HG02852 (cell line): ENCODE results near the gene ADAMTS12.

Experiments used
- ATAC-seq: cut with Tn5 transposase; IDR thresholded peaks from one replicate; pipeline ENCODE4 v1.9.1; 2021; ENCODE audit warnings: mild to moderate bottlenecking, moderate library complexity; ENCODE audit not compliant: unreplicated experiment

Gene ADAMTS12

DNA sequence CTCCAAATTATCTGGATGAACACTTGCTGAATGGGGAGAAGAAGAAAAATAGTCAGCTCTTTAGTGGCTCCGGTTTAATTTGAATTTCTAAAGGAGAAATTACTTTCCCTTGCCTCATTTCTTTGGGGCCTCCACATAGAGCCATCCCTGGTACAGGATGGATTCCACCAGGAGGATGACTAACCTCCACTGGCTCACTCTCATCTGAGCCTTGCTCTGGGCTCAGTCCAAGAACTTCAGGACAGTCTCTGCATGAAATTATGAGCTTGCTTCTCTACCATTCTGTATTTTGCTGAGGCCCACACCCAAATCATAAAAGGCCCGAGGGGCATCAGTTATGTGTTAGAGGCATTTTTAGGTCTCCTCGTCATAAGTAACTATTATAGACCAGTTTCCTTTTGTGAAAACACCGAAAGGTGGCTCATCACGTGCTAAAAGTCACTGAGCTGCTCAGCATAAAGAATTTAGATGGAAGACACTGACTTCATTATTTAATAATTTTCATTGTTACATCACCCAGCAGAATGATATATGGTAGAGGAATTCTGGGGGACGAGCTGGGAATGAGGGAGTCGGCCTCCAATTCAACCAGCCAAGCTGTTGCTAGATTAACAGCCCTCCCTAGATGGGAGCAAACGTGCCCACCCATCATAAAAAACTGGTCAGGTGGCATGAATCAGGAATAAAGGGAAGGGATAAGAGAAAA is 228.9 kb downstream of the ADAMTS12 start:
- no peak for ATAC-seq

DNA sequence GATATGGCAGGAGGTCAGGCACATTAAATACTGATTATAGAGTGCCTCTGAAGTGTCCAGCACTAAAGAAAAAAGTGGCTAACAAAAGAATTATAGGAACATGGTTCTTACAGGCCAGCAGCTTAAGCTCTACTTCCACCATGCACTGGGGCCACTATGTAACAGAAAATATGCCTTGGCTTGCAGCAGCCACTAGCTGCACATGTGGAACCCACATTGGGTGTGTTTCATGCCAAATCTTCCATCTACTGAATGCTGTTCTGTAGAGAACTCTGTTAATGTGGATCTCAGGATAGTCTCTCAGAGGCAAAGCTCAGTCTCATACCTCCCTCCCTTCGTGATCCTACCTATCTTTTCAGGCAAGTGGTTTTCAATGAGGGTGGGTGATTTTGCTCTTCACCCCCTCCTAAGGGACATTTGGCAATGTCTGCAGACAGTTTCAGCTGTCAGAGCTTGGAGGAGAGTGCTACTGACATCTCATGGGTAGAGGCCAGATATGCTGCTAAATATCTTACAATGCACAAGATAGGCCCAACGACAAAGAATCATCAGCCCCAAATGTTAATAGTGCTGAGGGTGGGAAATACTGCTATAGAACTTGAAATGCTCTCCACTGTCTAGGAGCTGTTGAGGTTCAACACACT is 232.1 kb downstream of the ADAMTS12 start:
- ATAC-seq: no peak

DNA sequence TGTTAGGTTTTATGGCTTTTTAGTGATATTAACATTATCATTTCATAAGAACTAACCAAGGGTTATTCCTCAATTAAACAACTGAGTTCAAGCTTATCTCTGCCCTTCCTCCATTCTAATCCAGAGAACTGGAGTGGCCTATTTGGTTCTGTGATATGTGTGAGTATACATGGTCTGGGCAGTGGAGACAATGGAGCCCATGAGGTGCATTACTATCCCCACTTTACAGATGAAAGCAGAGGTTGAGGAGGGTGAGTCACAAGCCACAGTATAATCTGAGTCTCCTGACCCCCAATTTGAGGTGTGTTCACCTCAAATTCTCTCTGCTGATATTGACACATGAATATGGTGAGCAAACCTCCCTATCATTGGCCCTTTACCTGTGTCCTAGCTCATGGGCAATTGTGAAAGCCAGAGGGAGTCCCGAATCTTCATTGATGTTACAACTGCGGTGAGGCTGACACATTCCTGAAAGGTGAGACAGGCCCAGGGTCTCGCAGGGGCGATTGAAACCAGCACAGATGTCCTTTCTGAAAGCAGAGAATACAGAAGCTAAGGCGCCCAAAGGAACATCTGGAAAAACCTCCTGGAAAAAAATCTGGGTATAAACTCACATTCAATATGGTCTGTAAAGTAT is 233.9 kb downstream of the ADAMTS12 start:
- ATAC-seq: no peak

- no peak for ATAC-seq
Observed at GRCh38 chr5:33657176-33657575, 234.6 kb downstream of the ADAMTS12 start.

- no peak for ATAC-seq
Observed at GRCh38 chr5:33650911-33651310, 240.9 kb downstream of the ADAMTS12 start.

- ATAC-seq: no peak
Observed at GRCh38 chr5:33649549-33650482, 242.0 kb downstream of the ADAMTS12 start.

DNA sequence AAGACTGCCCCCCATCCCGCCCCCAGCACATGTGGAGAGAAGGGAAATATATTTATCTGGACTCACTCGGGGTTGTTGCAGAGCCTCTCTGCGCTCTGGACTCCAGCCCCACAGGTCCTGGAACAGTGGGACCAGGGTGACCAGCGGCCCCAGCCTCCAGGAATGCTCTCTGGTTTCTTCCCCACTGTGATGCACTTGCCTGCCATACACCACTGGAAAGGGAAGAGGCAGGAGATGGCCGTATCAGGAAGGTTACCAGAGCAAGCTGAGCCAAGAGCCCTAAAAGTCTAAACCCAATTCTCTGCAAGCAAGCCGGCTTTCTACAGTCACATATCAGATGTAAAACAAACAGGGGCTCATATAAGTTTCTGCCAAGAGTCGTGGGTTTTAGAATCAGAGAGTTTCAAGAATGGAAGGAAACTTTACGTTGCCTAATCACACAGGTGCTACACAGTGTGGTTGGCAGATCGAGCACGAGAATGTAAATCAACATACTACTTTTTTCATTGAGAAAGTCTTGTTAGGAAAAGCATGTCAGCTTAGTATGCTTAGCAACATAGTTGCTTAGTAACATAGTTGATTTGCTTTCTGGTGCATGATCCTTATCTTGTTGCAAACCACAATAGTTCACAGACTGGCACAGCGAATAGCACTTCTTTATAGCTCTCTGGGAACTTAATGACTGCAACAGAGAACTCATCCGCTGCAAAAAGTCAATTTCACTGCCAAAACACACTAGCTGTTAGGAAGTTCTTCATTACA is 249.9 kb downstream of the ADAMTS12 start:
- peak; percentile 67 for ATAC-seq

DNA sequence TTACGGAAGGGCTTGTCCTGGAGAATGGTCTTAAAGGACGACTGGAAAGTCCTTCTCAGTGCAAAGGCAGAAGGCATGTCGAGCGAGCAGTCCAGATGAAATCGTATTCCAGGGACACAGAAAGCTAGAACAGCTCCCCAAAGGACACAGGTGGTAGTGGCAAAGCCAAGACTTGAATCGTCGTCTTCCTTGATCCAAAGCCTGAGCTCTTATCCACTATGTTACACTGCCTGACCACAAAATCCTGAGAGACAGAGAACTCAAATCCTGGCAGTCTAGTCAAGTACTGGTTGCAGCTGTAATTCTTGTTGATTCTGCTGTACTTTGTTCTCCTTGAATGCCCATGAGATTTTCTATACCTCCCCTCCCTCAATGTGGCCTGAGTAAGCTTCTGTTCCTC is 252.3 kb downstream of the ADAMTS12 start:
- ATAC-seq: no peak

DNA sequence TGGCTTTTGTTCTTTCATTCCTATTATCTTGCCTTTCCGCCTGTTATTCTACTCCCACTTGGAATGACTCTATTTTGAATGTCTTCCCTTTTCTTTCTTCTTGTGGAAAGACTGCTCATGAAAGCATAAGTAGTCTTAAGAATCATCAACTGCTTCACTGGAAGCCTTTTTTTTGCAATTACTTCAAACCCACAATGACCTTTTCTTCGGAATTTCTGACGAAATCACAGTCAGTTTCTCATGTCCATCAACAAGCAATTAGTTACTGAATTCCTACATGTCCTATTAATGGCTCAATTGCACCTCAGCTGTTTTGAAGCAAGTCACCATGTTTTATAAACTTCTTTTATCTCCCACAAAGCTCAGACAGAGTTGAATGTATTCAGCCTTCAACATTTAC is 254.8 kb downstream of the ADAMTS12 start:
- ATAC-seq: no peak

GRCh38 chr5:33635582-33635981 is 256.2 kb downstream of the ADAMTS12 start:
- no peak for ATAC-seq

GRCh38 chr5:33633699-33634098 is 258.1 kb downstream of the ADAMTS12 start:
- ATAC-seq: no peak

DNA sequence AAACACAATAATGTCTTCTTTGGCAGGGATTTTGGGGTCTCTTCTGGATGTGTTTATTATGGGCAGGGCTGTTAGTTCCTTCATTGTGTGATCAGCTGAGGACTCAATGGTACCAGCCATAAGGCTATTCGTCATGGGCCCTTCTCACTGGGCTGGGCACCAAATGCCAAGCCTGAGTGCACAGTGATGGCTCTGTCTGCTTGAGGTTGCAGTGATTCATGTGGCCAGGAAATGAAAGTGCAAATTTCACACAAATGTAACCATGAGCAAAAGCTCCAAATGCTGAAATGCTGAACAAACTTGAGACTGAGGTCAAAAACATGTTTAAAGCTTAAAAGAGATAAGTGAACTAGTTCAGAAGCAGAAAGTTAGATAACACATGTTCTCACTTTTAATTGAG is 260.0 kb downstream of the ADAMTS12 start:
- peak; percentile 94 for ATAC-seq

DNA sequence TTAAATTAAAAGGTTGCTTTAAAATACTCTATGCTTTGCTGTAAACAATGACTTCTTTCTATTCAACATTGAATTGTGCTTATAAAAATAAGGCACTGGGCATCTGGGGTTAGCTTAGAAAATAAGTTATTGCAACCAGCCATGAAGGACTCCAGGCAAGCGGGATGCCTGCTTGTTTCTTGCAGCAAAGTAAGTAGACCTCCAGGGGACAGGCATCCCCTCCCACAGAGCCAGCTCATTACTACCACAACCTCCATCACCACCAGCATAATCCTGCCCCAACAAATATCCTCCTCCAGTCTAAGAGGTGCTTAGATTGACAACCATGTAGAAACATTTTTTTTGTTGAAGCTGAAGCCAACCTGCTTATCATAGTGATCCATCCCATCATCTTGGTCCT is 260.7 kb downstream of the ADAMTS12 start:
- ATAC-seq: no peak

GRCh38 chr5:33629999-33630398 is 261.8 kb downstream of the ADAMTS12 start:
- no peak for ATAC-seq

- ATAC-seq: no peak
Observed at GRCh38 chr5:33628796-33629195, 263.0 kb downstream of the ADAMTS12 start.

- no peak for ATAC-seq
Observed at GRCh38 chr5:33621514-33621913, 270.3 kb downstream of the ADAMTS12 start.

- no peak for ATAC-seq
Observed at GRCh38 chr5:33614039-33614438, 277.8 kb downstream of the ADAMTS12 start.

DNA sequence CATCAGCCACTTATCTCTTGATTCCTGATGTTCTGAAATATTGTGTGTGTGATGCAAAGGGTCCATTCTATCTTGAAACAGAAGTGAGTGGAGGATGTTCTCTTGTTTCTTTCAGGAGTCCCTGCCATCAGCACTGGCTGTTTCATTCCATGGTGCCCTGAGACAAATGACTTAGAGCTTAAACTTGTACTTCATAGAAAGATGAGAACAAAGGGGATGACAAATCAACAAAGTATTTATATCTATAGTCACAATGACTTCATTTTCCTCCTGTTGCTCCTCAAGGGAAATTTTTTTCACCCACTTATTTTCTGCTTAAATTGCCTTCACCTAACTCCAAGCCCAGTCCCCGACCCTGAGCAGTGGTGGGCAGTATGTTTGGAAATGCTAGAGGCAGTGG is 279.4 kb downstream of the ADAMTS12 start:
- no peak for ATAC-seq

- ATAC-seq: no peak
Observed at GRCh38 chr5:33611877-33612276, 279.9 kb downstream of the ADAMTS12 start.

GRCh38 chr5:33608344-33609041 is 283.3 kb downstream of the ADAMTS12 start:
- no peak for ATAC-seq
